GM18508 (cell line): ENCODE data around the gene HTR4.

Experiments
- ATAC-seq: cut with Tn5 transposase; IDR thresholded peaks from one replicate; pipeline ENCODE4 v1.9.1; 2021; ENCODE audit warnings: moderate number of reproducible peaks; ENCODE audit not compliant: insufficient read depth, unreplicated experiment

The HTR4 gene

DNA sequence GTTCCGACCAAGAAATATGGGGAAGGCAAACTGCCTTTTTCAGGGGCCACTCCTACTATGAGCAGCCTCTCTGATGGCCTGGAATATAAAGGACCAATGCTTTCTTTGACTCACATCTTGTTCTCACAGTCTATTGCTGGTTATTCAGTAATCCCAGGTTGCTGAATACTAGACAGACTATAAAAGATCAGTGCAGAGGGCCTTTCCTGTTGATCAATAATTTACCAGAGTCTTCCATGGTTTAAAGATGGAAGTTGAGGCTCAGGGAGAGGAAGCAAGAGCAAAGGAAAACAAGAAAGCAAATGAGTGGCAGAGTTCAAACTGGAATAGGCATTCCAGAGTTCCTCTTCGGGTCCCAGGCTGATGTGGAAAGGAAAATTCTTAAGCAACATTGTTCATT lies 207.7 kb downstream of the HTR4 start:
- no peak for ATAC-seq

DNA sequence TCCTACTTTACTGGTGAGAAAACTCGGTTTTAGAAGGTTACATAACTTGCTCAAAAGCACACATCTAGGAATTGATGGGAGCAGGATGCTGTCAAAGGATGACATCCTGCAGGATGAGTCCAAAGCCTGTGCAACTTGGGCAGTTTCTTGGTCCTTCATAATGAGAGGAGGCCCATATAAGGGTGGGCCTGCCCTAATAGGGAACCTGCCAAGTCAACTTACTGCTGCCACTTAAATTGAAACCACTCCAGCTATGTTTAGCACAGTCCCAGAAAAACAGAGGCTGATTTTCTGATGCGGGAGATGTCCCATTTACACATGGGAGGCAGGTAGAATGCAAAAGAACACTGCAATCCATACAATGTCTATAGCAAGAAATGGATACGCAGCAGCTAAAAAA lies 208.7 kb downstream of the HTR4 start:
- ATAC-seq, result no peak

DNA sequence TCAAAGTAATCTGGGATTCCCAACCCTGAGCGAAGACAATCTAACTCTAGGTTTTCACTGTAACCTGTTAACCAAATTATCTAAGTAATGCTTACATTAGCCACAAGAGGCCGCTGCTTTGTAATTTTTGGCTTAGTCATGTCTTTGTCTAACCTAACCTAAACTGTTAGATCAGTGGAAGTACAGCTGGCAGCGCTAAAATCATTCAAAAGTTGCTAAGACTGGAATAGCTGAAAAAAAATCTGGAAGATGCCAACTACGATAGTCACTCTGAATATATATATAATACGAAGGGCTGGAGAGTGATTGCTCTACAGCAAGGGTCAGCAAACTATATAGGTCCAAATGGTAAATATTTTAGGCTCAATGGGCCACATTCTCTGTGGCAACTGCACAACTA lies 210.3 kb downstream of the HTR4 start:
- ATAC-seq, result peak; percentile 80

DNA sequence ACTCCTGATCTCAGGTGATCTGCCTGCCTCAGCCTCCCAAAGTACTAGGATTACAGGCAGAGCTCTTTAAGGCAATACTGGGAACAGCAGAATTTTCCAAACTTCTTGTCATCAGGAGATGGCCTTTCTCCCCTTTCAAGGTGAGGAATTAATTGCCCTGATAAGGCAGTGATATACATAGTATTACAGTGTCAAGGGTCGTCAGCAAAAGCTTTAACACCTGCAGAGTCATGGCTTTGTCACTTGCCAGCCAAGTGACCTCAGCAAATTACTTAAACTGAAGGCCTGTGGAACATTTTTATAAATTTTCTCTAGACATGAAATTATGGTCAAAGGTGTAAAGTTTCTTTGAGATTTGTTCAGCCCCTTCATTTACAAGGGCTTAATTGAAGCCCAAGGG lies 211.1 kb downstream of the HTR4 start:
- ATAC-seq, result no peak

DNA sequence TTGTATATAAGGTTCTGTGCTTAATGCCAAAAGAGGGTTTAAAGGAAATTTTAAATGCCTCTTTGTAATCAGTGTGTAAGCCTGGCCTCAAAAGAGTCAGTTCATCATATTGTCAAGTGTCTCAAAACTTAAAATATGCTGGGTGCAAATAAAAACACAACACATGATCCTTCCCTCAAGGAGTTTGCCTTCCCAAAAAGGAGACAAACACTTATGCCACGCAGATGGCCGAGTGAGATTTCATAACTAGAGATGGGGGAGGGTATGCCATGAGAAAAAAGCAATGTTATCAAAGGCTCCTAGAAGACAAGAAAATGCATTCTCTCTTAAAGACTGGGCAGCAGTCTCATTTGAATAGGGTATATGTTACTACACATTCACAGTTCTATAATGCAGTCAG lies 215.4 kb downstream of the HTR4 start:
- no peak for ATAC-seq

DNA sequence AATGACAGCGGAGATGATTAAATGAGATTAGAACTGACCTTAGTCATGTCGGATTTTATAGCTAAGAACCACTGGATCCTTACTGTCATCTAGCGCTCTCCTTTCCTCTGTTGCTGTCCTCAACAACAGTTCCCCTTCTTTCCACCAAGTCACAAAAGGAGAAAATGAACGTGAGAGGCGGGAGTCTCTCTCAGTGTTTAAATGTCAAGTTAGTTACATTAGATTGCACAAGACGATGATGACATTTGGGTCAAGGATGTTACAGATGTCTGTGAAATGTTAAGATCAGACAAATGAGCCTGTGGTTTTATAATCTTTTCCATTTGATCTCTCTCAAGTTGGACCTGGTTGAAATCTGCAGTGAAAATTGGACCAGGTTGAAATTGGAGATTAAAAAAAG lies 217.1 kb downstream of the HTR4 start:
- ATAC-seq, result no peak

DNA sequence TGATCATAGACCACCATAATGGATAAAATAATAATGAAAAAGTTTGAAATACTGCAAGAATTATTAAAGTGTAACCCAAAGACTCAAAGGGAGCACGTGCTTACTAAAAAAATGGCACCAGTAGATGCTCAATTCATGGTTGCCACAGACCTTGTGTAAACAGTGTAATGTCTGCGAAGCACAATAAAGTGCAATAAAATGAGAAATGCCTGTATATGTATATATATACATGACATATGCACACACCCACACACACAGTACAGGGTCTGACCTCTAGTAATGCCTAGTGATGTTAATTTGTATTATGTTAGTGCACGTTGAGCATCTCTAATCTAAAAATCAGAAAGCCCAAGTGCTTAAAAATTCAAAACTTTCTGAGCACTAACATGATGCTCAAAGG lies 218.3 kb downstream of the HTR4 start:
- no peak for ATAC-seq

DNA sequence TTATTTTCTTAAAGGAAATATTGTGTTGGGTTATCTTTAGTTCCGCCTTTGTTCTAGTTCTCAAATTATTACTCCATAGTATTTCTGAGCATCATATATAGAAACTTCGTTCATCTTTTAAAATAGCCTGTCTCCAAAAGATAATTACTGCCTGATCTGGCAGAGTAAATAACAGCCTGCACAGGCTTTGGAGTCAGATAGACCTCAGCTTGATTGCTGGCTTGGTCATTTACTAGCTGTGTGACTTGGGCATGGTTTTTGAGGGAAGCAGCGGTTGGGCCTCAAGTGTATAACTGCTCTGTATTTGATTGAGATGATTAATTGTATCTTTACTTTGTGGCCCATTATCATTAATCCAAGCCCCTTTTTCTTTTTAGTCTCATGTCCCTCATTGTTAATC lies 220.5 kb downstream of the HTR4 start:
- no peak for ATAC-seq
